B cell (primary cell): ENCODE measurements around the gene HOXC9. TPM values are rescaled to one million over a fixed set of nuclear protein-coding genes. Genes with fewer than 3 reads are reported as not detected.

Experiments used
- ATAC-seq: fragments of 200-7000 bp; cut with Tn5 transposase; one replicate; pipeline ENCODE4 v1.10.0; 2021; ENCODE audit warnings: low read depth, mild to moderate bottlenecking, moderate number of reproducible peaks, moderate library complexity
- CTCF ChIA-PET: fragments of 350-600 bp; sonication (Branson Sonifier 250); formaldehyde crosslinking; loops from one replicate; lab custom pipeline; 2021; ENCODE audit warnings: antibody characterized with exemption, inconsistent platforms; lab: Charles Lee
- POLR2A ChIA-PET: fragments of 350-600 bp; sonication (Branson Sonifier 250); formaldehyde crosslinking; loops from one replicate; lab custom pipeline; 2021; ENCODE audit warnings: antibody characterized with exemption; lab: Charles Lee
- DNase-seq: peaks from one replicate; pipeline ENCODE4 v3.0.0; 2013
- H2AFZ ChIP-seq: 2 replicates; pipeline ENCODE4 v1.6.1; 2012; ENCODE audit warnings: mild to moderate bottlenecking, low read depth, low read length; ENCODE audit not compliant: insufficient read depth, poor library complexity, severe bottlenecking
- H3K27ac ChIP-seq, 2 donors: 1 replicate in 1 of 2; 2 replicates in 1 of 2; pipeline ENCODE4 v1.5.1; 2012 to 2013; ENCODE audit warnings: low read length in 2 of 2, mild to moderate bottlenecking in 2 of 2, moderate library complexity in 1 of 2
- H3K27me3 ChIP-seq, 4 experiments: fragments of 200-600 bp in 1 of 4; sonication (generic) in 1 of 4; replicated peaks in 1 of 4; 1 replicate in 2 of 4; 2 replicates in 2 of 4; pipeline versions ENCODE4 v1.6.1 to v1.7.0; 2013 to 2016; ENCODE audit warnings: low read length in 3 of 4, mild to moderate bottlenecking in 2 of 4, mixed read lengths in 1 of 4, moderate library complexity in 1 of 4; ENCODE audit not compliant: insufficient read depth in 4 of 4, control insufficient read depth in 3 of 4; ENCODE audit errors: control extremely low read depth in 1 of 4
- H3K36me3 ChIP-seq, 2 experiments: replicated peaks in 1 of 2; 1 replicate in 1 of 2; 2 replicates in 1 of 2; pipeline versions ENCODE4 v1.6.1 to v1.7.1; 2013; ENCODE audit warnings: low read length in 1 of 2; ENCODE audit not compliant: insufficient read depth in 2 of 2, control insufficient read depth in 1 of 2; ENCODE audit errors: control extremely low read depth in 1 of 2, extremely low read depth in 1 of 2
- H3K4me1 ChIP-seq, 2 donors: fragments of 200-600 bp in 1 of 2; sonication (generic) in 1 of 2; 1 replicate in 1 of 2; 2 replicates in 1 of 2; pipeline versions ENCODE4 v1.5.1 to v1.6.1; 2013 to 2017; ENCODE audit warnings: low read length in 2 of 2; ENCODE audit not compliant: control insufficient read depth in 2 of 2, insufficient read depth in 2 of 2
- H3K4me2 ChIP-seq: replicated peaks from 2 replicates; pipeline ENCODE3; 2012; ENCODE audit warnings: mild to moderate bottlenecking, low read depth, low read length; ENCODE audit not compliant: poor library complexity, severe bottlenecking
- H3K4me3 ChIP-seq, 5 experiments: fragments of 200-600 bp in 1 of 5; sonication (generic) in 1 of 5; 1 replicate in 3 of 5; 2 replicates in 2 of 5; pipeline versions ENCODE4 v1.5.1 to v1.7.0; 2011 to 2016; ENCODE audit warnings: low read length in 4 of 5, mild to moderate bottlenecking in 4 of 5, low read depth in 2 of 5, control low read depth in 1 of 5, moderate library complexity in 1 of 5; ENCODE audit not compliant: insufficient read depth in 1 of 5; ENCODE audit errors: control extremely low read depth in 1 of 5, extremely low read depth in 1 of 5
- H3K79me2 ChIP-seq: fragments of 200-600 bp; sonication (generic); one replicate; pipeline ENCODE4 v1.6.0; 2016; ENCODE audit warnings: low read length; ENCODE audit not compliant: control insufficient read depth, insufficient read depth
- H3K9ac ChIP-seq: fragments of 200-600 bp; sonication (generic); 2 replicates; pipeline ENCODE4 v1.6.1; 2017; ENCODE audit warnings: mild to moderate bottlenecking, low read length, moderate library complexity
- H3K9me3 ChIP-seq, 3 donors: one replicate each; pipeline versions ENCODE4 v1.6.1 to v1.7.1; 2013; ENCODE audit warnings: low read length in 2 of 3; ENCODE audit not compliant: control insufficient read depth in 2 of 3, insufficient read depth in 1 of 3; ENCODE audit errors: control extremely low read depth in 1 of 3
- H4K20me1 ChIP-seq: 2 replicates; pipeline ENCODE4 v1.6.0; 2012; ENCODE audit warnings: mild to moderate bottlenecking, low read length; ENCODE audit not compliant: insufficient read depth, control insufficient read depth, poor library complexity, severe bottlenecking
- H3K27ac Mint-ChIP-seq: one replicate; pipeline ENCODE4 v1.8.0; 2021; ENCODE audit warnings: mixed read lengths
- H3K27me3 Mint-ChIP-seq: one replicate; pipeline ENCODE4 v1.8.0; 2021; ENCODE audit warnings: mixed read lengths
- H3K4me1 Mint-ChIP-seq: one replicate; pipeline ENCODE4 v1.8.0; 2021; ENCODE audit warnings: mixed read lengths
- H3K4me3 Mint-ChIP-seq: one replicate; pipeline ENCODE4 v1.8.0; 2021; ENCODE audit warnings: mixed read lengths
- H3K9me3 Mint-ChIP-seq: one replicate; pipeline ENCODE4 v1.8.0; 2022; ENCODE audit warnings: mixed read lengths; ENCODE audit not compliant: insufficient read depth
- EZH2 ChIP-seq: IDR thresholded peaks from 2 replicates; pipeline ENCODE4 v1.6.1; 2012; ENCODE audit warnings: borderline replicate concordance, low read depth, mild to moderate bottlenecking, moderate library complexity, low read length; ENCODE audit not compliant: insufficient read depth, poor library complexity, severe bottlenecking
- WGBS: methylation state at CpG from one replicate; pipeline ENCODE4 v1.1.5; 2013; ENCODE audit warnings: missing lambda C conversion rate; ENCODE audit not compliant: insufficient coverage; 5-methylcytosine and 5-hydroxymethylcytosine counted together
- intact Hi-C: fragments of 100-400 bp; cut with micrococcal nuclease; formaldehyde crosslinking; loops from one replicate; pipeline ENCODE4 v1.10.0; 2022
- polyA plus RNA-seq: library from polyadenylated mRNA; depleted of rRNA; stranded (reverse); fragments of >200 nt; gene quantifications from 2 replicates; pipeline ENCODE4 v1.2.3, GENCODE V29; 2012
- total RNA-seq, 2 donors: library from RNA; stranded (reverse); fragments of 120-200 nt in 1 of 2; gene quantifications; 1 replicate in 1 of 2; 2 replicates in 1 of 2; pipeline versions ENCODE4 v1.2.3 to v1.2.4, GENCODE V29; 2013 to 2022
- TF ChIP-seq, protein P1 (sequence below): fragments of 200-600 bp; IDR thresholded peaks from one replicate; pipeline ENCODE4 v1.8.0; 2022; ENCODE audit warnings: antibody characterized with exemption, mild to moderate bottlenecking

The HOXC9 gene
- total and polyA plus RNA-seq, 2 donors (not counting 1 experiment from before 2014, with no cell fraction given), result not detected

DNA sequence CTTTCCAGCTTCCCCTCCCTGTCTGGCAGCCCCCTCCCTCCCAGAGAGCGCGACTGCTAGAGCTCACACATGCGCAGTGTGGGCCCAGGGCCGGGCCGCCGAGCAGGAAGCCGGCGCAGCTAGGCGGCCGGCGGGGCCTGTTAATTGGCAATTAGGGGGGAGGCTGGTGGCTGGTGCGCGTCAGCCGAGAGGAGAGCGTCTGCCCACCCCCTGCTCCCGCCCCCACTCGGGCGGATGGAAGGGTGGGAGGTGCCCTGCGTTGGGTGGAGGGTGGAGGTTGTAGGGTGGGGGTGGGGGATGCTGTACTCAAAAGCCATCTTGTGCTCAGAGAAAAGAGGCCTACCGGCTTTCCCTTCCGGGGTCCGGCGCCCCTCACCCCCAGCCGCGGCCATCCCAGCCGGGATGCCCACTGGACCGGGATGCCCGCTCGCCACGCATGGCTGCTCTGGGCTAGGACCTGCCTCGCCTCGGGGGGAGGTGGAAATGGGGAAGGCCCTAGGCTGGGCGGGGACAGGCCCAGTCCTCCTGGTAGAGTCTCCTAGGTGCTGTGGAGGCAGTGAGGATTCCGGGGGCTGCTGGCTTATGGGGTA is 18.0 kb downstream of the HOXC9 start:
- H3K4me3 ChIP-seq, result peak overlapping the region in 4 of 5 experiments; percentile 43 to 71 (median 48)
- peak overlapping the region; percentile 90 for H3K4me3 Mint-ChIP-seq
- peak overlapping the region; percentile 30 to 40 for H3K27ac ChIP-seq
- DNase-seq (peak; percentile 84), ATAC-seq (peak; percentile 87)
- no peaks in the 10 kb centered on the region for H4K20me1 ChIP-seq
- no peaks in the 10 kb centered on the region for H3K79me2 ChIP-seq
- peaks cover 0 to 93% (median 73%) of the 10 kb centered on the region in 4 experiments for H3K27me3 ChIP-seq
- peaks cover 25 to 42% of the 10 kb centered on the region in 2 donors for H3K4me1 ChIP-seq
- H3K9me3 ChIP-seq, result peaks cover 0 to 45% (median 6%) of the 10 kb centered on the region in 3 donors
- peak overlapping the region; percentile 70 for H3K9ac ChIP-seq
- no peaks in the 10 kb centered on the region for H3K9me3 Mint-ChIP-seq
- TF ChIP-seq, protein P1, sequence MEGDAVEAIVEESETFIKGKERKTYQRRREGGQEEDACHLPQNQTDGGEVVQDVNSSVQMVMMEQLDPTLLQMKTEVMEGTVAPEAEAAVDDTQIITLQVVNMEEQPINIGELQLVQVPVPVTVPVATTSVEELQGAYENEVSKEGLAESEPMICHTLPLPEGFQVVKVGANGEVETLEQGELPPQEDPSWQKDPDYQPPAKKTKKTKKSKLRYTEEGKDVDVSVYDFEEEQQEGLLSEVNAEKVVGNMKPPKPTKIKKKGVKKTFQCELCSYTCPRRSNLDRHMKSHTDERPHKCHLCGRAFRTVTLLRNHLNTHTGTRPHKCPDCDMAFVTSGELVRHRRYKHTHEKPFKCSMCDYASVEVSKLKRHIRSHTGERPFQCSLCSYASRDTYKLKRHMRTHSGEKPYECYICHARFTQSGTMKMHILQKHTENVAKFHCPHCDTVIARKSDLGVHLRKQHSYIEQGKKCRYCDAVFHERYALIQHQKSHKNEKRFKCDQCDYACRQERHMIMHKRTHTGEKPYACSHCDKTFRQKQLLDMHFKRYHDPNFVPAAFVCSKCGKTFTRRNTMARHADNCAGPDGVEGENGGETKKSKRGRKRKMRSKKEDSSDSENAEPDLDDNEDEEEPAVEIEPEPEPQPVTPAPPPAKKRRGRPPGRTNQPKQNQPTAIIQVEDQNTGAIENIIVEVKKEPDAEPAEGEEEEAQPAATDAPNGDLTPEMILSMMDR, result no peak
- TF ChIP-seq EZH2, result no peak
- H3K4me2 ChIP-seq, result peak overlapping the region; percentile 88
- intact Hi-C loops, result loop anchor here (1.0 kb wide), 1 partner anchor 35 kb away; the partner anchor contains the start of gene HOXC4
- POLR2A ChIA-PET, result interaction anchor here (0.6 to 1.5 kb wide), 8 partner anchors 10 to 798 kb away, joined by 3 to 10 read pairs (median 6); partner anchors contain the start of gene HOXC6
- H3K27me3 Mint-ChIP-seq, result peaks cover 63% of the 10 kb centered on the region
- H3K27ac Mint-ChIP-seq, result peak overlapping the region; percentile 83
- CTCF ChIA-PET, result interaction anchor here (0.9 to 3.9 kb wide), 11 partner anchors 9 to 190 kb away, joined by 3 to 31 read pairs (median 4); partner anchors contain the start of genes HOXC5 and HOXC8
- 4% methylated on average over 29 of the region's 34 CpGs for WGBS
- peak overlapping the region; percentile 82 for H2AFZ ChIP-seq
- H3K36me3 ChIP-seq, result no peaks in the 10 kb centered on the region
- peaks cover 22% of the 10 kb centered on the region for H3K4me1 Mint-ChIP-seq
